Spleen (tissue), 7 donors: Measurements from ENCODE around the gene FBLN7.

ENCODE experiments used
- CTCF ChIP-seq, 11 experiments: fragments of 200-600 bp in 7 of 11; fragments of 450-650 bp in 4 of 11; sonication (generic) in 4 of 11; IDR thresholded peaks in 8 of 11; conservative IDR thresholded peaks in 3 of 11; 1 replicate in 7 of 11; 2 replicates in 4 of 11; pipeline versions ENCODE4 v1.4.0 to v1.8.0; 2016 to 2021; ENCODE audit warnings: antibody characterized with exemption in 11 of 11, inconsistent platforms in 4 of 11, mild to moderate bottlenecking in 1 of 11
- POLR2A ChIP-seq, 3 donors: fragments of 450-650 bp; IDR thresholded peaks; one replicate each; pipeline ENCODE4 v1.5.1; 2017; ENCODE audit warnings: antibody characterized with exemption in 3 of 3, mild to moderate bottlenecking in 1 of 3
- POLR2AphosphoS5 ChIP-seq, 3 donors: sonication (generic); formaldehyde crosslinking; IDR thresholded peaks; one replicate each; pipeline ENCODE4 v1.5.1; 2017; ENCODE audit warnings: antibody characterized with exemption in 3 of 3
- donor health status: DM: no; HTN: no; CAD: no; lungs with moderate emphysema.
- donor health status: DM: no; HTN: no; CAD: no.
- donor health status: DM: no; HTN: no; CAD: no.

GRCh38 chr2:112155331-112156151 lies 17.4 kb downstream of the FBLN7 start:
- no peak for TF ChIP-seq POLR2A (IDR thresholded peaks at IDR 0.05)
- TF ChIP-seq CTCF (IDR thresholded peaks at IDR 0.05 in 8 of 11, conservative IDR thresholded peaks at IDR 0.05 in 3 of 11): no peak
- TF ChIP-seq POLR2AphosphoS5 (IDR thresholded peaks at IDR 0.05): peak; percentile 45 to 67 (median 53)
